SK-N-SH (cell line): ENCODE results near the gene SLC35C1.

Experiments
- CTCF ChIP-seq: fragments of 200-600 bp; sonication (generic); IDR thresholded peaks from 2 replicates; pipeline ENCODE4 v1.6.1; 2017; ENCODE audit warnings: antibody characterized with exemption, mild to moderate bottlenecking, moderate library complexity
- EZH2phosphoT487 ChIP-seq: fragments of 200-600 bp; sonication (generic); IDR thresholded peaks from 2 replicates; pipeline ENCODE4 v1.6.1; 2017; ENCODE audit warnings: low read depth, mixed run types, mild to moderate bottlenecking, antibody characterized with exemption, moderate library complexity, borderline replicate concordance
- FOXM1 ChIP-seq: IDR thresholded peaks from 2 replicates; pipeline ENCODE4 v1.4.0; 2012; ENCODE audit warnings: low read depth, mild to moderate bottlenecking
- NFIC ChIP-seq: IDR thresholded peaks from 2 replicates; pipeline ENCODE4 v1.4.0; 2012; ENCODE audit warnings: borderline replicate concordance
- POLR2AphosphoS5 ChIP-seq: IDR thresholded peaks from 2 replicates; pipeline ENCODE4 v1.6.1; 2012; ENCODE audit warnings: low read depth, low read length
- RAD21 ChIP-seq: IDR thresholded peaks from 2 replicates; pipeline ENCODE4 v1.6.1; 2012; ENCODE audit warnings: mild to moderate bottlenecking, low read length
- SMC3 ChIP-seq: IDR thresholded peaks from 2 replicates; pipeline ENCODE4 v1.6.1; 2012; ENCODE audit warnings: low read depth, low read length, improper control_type of control experiment
- TAF1 ChIP-seq: IDR thresholded peaks from 2 replicates; pipeline ENCODE4 v1.6.1; 2012; ENCODE audit warnings: low read depth, mild to moderate bottlenecking, low read length, moderate library complexity, borderline replicate concordance
- TCF12 ChIP-seq: IDR thresholded peaks from 2 replicates; pipeline ENCODE4 v1.4.0; 2012
- USF2 ChIP-seq: fragments of 150-350 bp; IDR thresholded peaks from 2 replicates; pipeline ENCODE4 v1.6.1; 2017; ENCODE audit warnings: antibody characterized with exemption, low read length, low read depth, borderline replicate concordance

GRCh38 chr11:45804761-45805304 lies at the start of gene SLC35C1:
- TF ChIP-seq FOXM1 (no peak), POLR2AphosphoS5 (peak; percentile 79), CTCF (peak; percentile 17; the same call in 1 of the 2 replicates), EZH2phosphoT487 (no peak), SMC3 (no peak), NFIC (no peak; the same call in 1 of the 2 replicates), RAD21 (no peak), TAF1 (peak; percentile 80), TCF12 (no peak), USF2 (peak; percentile 52; the same call in 1 of the 2 replicates)
